ENCODE measurements around the gene PLEKHA7.

The PLEKHA7 gene

DNA sequence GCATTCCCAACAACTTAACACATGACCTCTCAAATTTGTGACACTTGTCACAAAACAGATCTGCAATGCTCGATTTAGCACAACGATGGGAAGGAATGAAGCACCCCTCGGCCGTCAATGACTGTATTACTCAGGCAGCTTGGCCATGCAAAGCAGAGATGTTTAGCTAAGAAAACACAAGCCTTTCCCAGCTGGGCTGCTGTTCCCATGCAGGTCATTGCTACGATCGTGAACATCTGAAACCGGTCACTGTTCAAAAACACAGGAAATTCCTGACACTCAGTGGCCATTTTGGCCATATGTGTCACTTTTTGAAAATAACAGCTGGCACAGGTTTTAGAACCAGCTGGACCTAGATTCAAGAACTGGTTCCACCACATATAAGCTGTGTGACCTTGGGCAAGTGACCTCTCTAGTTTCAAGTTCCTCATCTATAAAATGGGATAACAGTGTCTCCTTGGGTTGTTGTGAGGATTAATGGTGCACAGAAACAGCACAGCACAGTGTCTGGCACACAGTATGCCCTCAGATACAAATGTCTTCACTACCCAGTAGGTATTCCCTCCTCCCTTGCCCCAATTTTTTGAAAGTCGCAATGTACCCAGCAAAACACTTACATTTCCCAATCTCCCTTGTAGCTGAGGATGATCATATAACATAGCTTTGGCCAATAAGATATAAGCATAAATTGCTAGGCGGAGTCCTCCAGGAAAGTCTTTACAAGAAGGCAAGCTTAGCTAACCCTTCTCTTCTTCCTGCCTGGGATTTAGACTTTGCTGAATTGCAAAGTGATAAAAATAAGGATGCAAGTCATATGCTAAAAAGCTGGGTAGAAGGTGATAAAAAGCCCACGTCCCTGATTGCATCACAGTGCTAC is 182.7 kb downstream of the PLEKHA7 start:
- Histone ChIP-seq H3K18ac (ENCODE audit: low read depth in 1 of 2, low read length in 2 of 2) (no peak overlapping the region), H3K4me2 (ENCODE audit: low read length, poor library complexity, severe bottlenecking) (no peak overlapping the region), H2BK12ac (ENCODE audit: low read length in 2 of 2) (no peak overlapping the region), H3K36me3 (ENCODE audit: control insufficient read depth in 1 of 2, insufficient read depth in 2 of 2, low read depth in 1 of 2, low read length in 2 of 2) (peaks cover 0 to 2% of the 10 kb centered on the region in 2 experiments), H3K14ac (ENCODE audit: low read length in 2 of 2) (no peak overlapping the region), H4K8ac (ENCODE audit: low read length) (no peak overlapping the region), H3K27me3 (ENCODE audit: control insufficient read depth in 1 of 2, insufficient read depth in 1 of 2, low read length in 2 of 2) (peaks cover 0 to 4% of the 10 kb centered on the region in 2 experiments), H3K23ac (ENCODE audit: low read length in 2 of 2) (no peak overlapping the region), H4K91ac (ENCODE audit: low read length) (no peak overlapping the region), H3K4me3 (ENCODE audit: insufficient read depth in 1 of 2, low read depth in 1 of 2, low read length in 2 of 2) (no peak overlapping the region), H2BK120ac (ENCODE audit: low read depth, low read length) (no peak overlapping the region), H3K79me1 (replicated peaks; ENCODE audit: low read length, poor library complexity, severe bottlenecking) (no peaks in the 10 kb centered on the region), H3K4me1 (ENCODE audit: control insufficient read depth, insufficient read depth, low read depth, low read length) (peaks cover 2% of the 10 kb centered on the region), H3K9me3 (ENCODE audit: control insufficient read depth, low read length) (no peaks in the 10 kb centered on the region), H2AFZ (ENCODE audit: low read depth, low read length) (no peak overlapping the region), H3K27ac (ENCODE audit: low read length, poor library complexity, severe bottlenecking) (no peak overlapping the region), H3K4ac (ENCODE audit: low read depth in 1 of 2, low read length in 2 of 2) (no peak overlapping the region), H2BK5ac (ENCODE audit: low read depth, low read length, poor library complexity, severe bottlenecking) (no peak overlapping the region), H3K9ac (ENCODE audit: low read length) (no peak overlapping the region), H2AK5ac (ENCODE audit: low read length, severe bottlenecking) (no peak overlapping the region), H2BK15ac (ENCODE audit: low read depth, poor library complexity, severe bottlenecking) (no peak overlapping the region)
- WGBS = 63% methylated on average over 10 of the region's 10 CpGs
- peak; percentile 15 for DNase-seq

DNA sequence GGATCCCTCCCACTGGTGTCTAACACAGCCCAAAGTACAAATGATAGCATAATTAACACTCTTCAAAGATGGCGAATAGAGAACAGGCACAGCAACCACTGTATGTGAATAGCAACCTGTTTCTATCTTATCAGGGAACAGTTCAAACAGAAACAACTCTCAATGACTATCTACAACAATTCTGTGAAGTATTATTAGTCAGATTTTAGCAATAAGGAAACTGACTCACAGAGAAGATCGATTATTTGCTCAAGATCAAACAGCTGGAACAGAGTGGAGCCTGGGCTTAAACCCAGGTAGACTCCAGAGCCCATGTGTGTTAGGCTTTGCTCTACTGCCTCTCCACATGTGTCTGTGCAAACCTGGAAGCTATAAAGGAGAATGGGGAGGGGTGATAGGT is 187.1 kb downstream of the PLEKHA7 start:
- H2AK5ac ChIP-seq (ENCODE audit: low read length, severe bottlenecking) = no peak overlapping the region
- no peak overlapping the region for H3K18ac ChIP-seq (ENCODE audit: low read depth in 1 of 2, low read length in 2 of 2)
- no peak overlapping the region for H3K23ac ChIP-seq (ENCODE audit: low read length in 2 of 2)
- no peak overlapping the region for H2AFZ ChIP-seq (ENCODE audit: low read depth, low read length)
- peaks cover 0 to 8% of the 10 kb centered on the region in 2 experiments for H3K27me3 ChIP-seq (ENCODE audit: control insufficient read depth in 1 of 2, insufficient read depth in 1 of 2, low read length in 2 of 2)
- no peak overlapping the region for H2BK120ac ChIP-seq (ENCODE audit: low read depth, low read length)
- H2BK5ac ChIP-seq (ENCODE audit: low read depth, low read length, poor library complexity, severe bottlenecking) = no peak overlapping the region
- no peaks in the 10 kb centered on the region for H3K9me3 ChIP-seq (ENCODE audit: control insufficient read depth, low read length)
- no peak overlapping the region for H2BK15ac ChIP-seq (ENCODE audit: low read depth, poor library complexity, severe bottlenecking)
- no peak overlapping the region for H4K8ac ChIP-seq (ENCODE audit: low read length)
- no peak overlapping the region for H2BK12ac ChIP-seq (ENCODE audit: low read length in 2 of 2)
- peaks cover 0 to 8% of the 10 kb centered on the region in 2 experiments for H3K36me3 ChIP-seq (ENCODE audit: control insufficient read depth in 1 of 2, insufficient read depth in 2 of 2, low read depth in 1 of 2, low read length in 2 of 2)
- 50% methylated on average over 1 of the region's 2 CpGs for WGBS
- H3K4me2 ChIP-seq (ENCODE audit: low read length, poor library complexity, severe bottlenecking) = no peak overlapping the region
- H3K4me1 ChIP-seq (ENCODE audit: control insufficient read depth, insufficient read depth, low read depth, low read length) = peaks cover 2% of the 10 kb centered on the region
- H3K27ac ChIP-seq (ENCODE audit: low read length, poor library complexity, severe bottlenecking) = no peak overlapping the region
- H3K4ac ChIP-seq (ENCODE audit: low read depth in 1 of 2, low read length in 2 of 2) = no peak overlapping the region
- H3K9ac ChIP-seq (ENCODE audit: low read length) = no peak overlapping the region
- no peak overlapping the region for H3K14ac ChIP-seq (ENCODE audit: low read length in 2 of 2)
- no peak overlapping the region for H3K4me3 ChIP-seq (ENCODE audit: insufficient read depth in 1 of 2, low read depth in 1 of 2, low read length in 2 of 2)
- no peak overlapping the region for H4K91ac ChIP-seq (ENCODE audit: low read length)
- DNase-seq = no peak
- no peaks in the 10 kb centered on the region for H3K79me1 ChIP-seq (replicated peaks; ENCODE audit: low read length, poor library complexity, severe bottlenecking)

DNA sequence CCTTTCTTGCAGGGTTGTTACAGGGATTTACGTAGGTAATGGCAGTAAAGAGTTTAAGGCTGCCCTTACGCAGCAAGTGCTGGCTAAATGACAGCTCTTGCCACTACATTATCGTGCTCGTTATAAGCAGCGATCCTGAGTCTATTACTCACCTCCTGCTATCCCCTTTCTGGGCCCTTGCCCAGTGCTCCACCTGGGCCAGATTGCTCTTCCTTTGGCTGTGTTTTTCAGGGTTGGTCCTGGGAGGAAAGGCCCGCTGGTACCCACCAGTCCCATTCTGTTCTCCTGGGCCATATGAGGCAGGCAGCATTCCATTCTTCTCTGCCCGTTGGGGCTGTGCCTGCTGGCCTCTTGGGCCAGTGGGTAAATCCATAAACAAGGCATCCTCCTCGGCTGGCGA is 188.2 kb downstream of the PLEKHA7 start:
- Histone ChIP-seq H3K14ac (ENCODE audit: low read length in 2 of 2) (no peak overlapping the region), H3K4me2 (ENCODE audit: low read length, poor library complexity, severe bottlenecking) (no peak overlapping the region), H2AK5ac (ENCODE audit: low read length, severe bottlenecking) (no peak overlapping the region), H3K27me3 (ENCODE audit: control insufficient read depth in 1 of 2, insufficient read depth in 1 of 2, low read length in 2 of 2) (peaks cover 0 to 8% of the 10 kb centered on the region in 2 experiments), H2BK120ac (ENCODE audit: low read depth, low read length) (no peak overlapping the region), H3K27ac (ENCODE audit: low read length, poor library complexity, severe bottlenecking) (no peak overlapping the region), H3K4me1 (ENCODE audit: control insufficient read depth, insufficient read depth, low read depth, low read length) (no peaks in the 10 kb centered on the region), H3K4ac (ENCODE audit: low read depth in 1 of 2, low read length in 2 of 2) (no peak overlapping the region), H4K91ac (ENCODE audit: low read length) (no peak overlapping the region), H4K8ac (ENCODE audit: low read length) (no peak overlapping the region), H3K36me3 (ENCODE audit: control insufficient read depth in 1 of 2, insufficient read depth in 2 of 2, low read depth in 1 of 2, low read length in 2 of 2) (peaks cover 0 to 8% of the 10 kb centered on the region in 2 experiments), H2BK12ac (ENCODE audit: low read length in 2 of 2) (no peak overlapping the region), H2AFZ (ENCODE audit: low read depth, low read length) (no peak overlapping the region), H3K18ac (ENCODE audit: low read depth in 1 of 2, low read length in 2 of 2) (no peak overlapping the region), H2BK15ac (ENCODE audit: low read depth, poor library complexity, severe bottlenecking) (no peak overlapping the region), H3K4me3 (ENCODE audit: insufficient read depth in 1 of 2, low read depth in 1 of 2, low read length in 2 of 2) (no peak overlapping the region), H2BK5ac (ENCODE audit: low read depth, low read length, poor library complexity, severe bottlenecking) (no peak overlapping the region), H3K9ac (ENCODE audit: low read length) (no peak overlapping the region), H3K79me1 (replicated peaks; ENCODE audit: low read length, poor library complexity, severe bottlenecking) (no peaks in the 10 kb centered on the region), H3K23ac (ENCODE audit: low read length in 2 of 2) (no peak overlapping the region), H3K9me3 (ENCODE audit: control insufficient read depth, low read length) (no peaks in the 10 kb centered on the region)
- DNase-seq = no peak
- WGBS = 85% methylated on average over 9 of the region's 9 CpGs

DNA sequence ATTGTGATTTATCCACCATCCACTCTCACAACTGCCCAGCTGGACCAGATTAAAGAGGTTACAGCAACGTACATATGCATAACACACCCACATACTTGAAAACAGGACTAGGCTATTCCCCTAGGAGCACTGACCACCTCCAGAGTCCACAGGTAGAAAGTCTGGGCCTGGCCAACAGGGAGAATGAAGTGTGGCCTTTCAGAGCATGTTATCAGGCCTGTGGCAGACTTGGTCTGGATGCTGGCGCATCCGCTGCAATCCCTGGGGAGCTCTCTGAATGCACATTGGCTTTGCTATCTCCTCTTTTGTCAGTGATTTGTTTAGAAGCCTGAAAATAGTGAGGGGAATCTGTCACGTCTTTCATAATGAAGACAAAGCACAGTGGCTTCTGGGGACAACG is 189.1 kb downstream of the PLEKHA7 start:
- no peaks in the 10 kb centered on the region for H3K79me1 ChIP-seq (replicated peaks; ENCODE audit: low read length, poor library complexity, severe bottlenecking)
- H2BK120ac ChIP-seq (ENCODE audit: low read depth, low read length) = no peak overlapping the region
- 81% methylated on average over 3 of the region's 5 CpGs for WGBS
- peaks cover 4% of the 10 kb centered on the region for H3K4me1 ChIP-seq (ENCODE audit: control insufficient read depth, insufficient read depth, low read depth, low read length)
- peaks cover 0 to 8% of the 10 kb centered on the region in 2 experiments for H3K36me3 ChIP-seq (ENCODE audit: control insufficient read depth in 1 of 2, insufficient read depth in 2 of 2, low read depth in 1 of 2, low read length in 2 of 2)
- no peak overlapping the region for H3K14ac ChIP-seq (ENCODE audit: low read length in 2 of 2)
- no peak overlapping the region for H3K4ac ChIP-seq (ENCODE audit: low read depth in 1 of 2, low read length in 2 of 2)
- no peak overlapping the region for H3K27ac ChIP-seq (ENCODE audit: low read length, poor library complexity, severe bottlenecking)
- H2AK5ac ChIP-seq (ENCODE audit: low read length, severe bottlenecking) = no peak overlapping the region
- H2BK12ac ChIP-seq (ENCODE audit: low read length in 2 of 2) = no peak overlapping the region
- no peak overlapping the region for H2AFZ ChIP-seq (ENCODE audit: low read depth, low read length)
- H2BK5ac ChIP-seq (ENCODE audit: low read depth, low read length, poor library complexity, severe bottlenecking) = no peak overlapping the region
- no peak overlapping the region for H3K18ac ChIP-seq (ENCODE audit: low read depth in 1 of 2, low read length in 2 of 2)
- H3K4me2 ChIP-seq (ENCODE audit: low read length, poor library complexity, severe bottlenecking) = no peak overlapping the region
- H3K9ac ChIP-seq (ENCODE audit: low read length) = no peak overlapping the region
- H4K8ac ChIP-seq (ENCODE audit: low read length) = no peak overlapping the region
- H4K91ac ChIP-seq (ENCODE audit: low read length) = no peak overlapping the region
- H3K23ac ChIP-seq (ENCODE audit: low read length in 2 of 2) = no peak overlapping the region
- no peaks in the 10 kb centered on the region for H3K9me3 ChIP-seq (ENCODE audit: control insufficient read depth, low read length)
- peaks cover 0 to 8% of the 10 kb centered on the region in 2 experiments for H3K27me3 ChIP-seq (ENCODE audit: control insufficient read depth in 1 of 2, insufficient read depth in 1 of 2, low read length in 2 of 2)
- no peak overlapping the region for H2BK15ac ChIP-seq (ENCODE audit: low read depth, poor library complexity, severe bottlenecking)
- no peak for DNase-seq
- H3K4me3 ChIP-seq (ENCODE audit: insufficient read depth in 1 of 2, low read depth in 1 of 2, low read length in 2 of 2) = no peak overlapping the region
